ENCODE results near the gene COQ10A.
"Not testable (repeated sequence)": the region's sequence is repeated elsewhere in the genome, so short reads cannot be mapped to it uniquely, and the experiment has no call there.

DNA sequence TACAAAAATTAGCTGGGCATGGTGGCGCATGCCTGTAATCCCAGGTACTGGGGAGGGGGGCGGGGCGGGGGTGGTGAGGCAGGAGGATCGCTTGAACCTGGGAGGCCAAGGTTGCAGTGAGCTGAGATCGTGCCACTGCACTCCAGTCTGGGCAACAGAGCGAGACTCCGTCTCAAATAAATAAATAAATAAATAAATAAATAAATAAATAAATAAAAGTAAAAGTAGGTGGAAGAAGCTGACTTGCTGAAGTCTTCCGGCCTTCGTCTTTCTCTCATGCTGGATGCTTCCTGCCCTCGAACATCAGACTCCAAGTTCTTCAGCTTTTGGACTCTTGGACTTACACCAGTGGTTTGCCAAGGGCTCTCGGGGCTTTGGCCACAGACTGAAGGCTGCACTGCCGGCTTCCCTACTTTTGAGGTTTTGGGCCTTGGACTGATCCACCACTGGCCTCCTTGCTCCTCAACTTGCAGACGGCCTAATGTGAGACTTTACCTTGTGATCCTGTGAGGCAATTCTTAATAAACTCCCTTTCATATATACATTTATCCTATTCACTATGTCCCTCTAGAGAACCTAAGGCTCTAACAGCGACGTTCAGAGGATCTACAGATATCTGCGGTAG lies 562 bp upstream of the COQ10A start:
- not testable (repeated sequence) for TF ChIP-seq CTCF (conservative IDR thresholded peaks at IDR 0.05 in 1 of 2, IDR thresholded peaks at IDR 0.05 in 1 of 2; ENCODE audit: low read depth in 1 of 2, low read length in 2 of 2); EZH2 (IDR thresholded peaks at IDR 0.05; ENCODE audit: low read length, missing control alignments)
